PC-9 (cell line): ENCODE data around the gene CHAF1B. TPM values are rescaled to one million over a fixed set of nuclear protein-coding genes. Genes with fewer than 3 reads are reported as not detected.

Experiments
- BruUV-seq: library from RNA; stranded (reverse); fragments of 400-500 nt; replicated peaks from 2 replicates; lab custom pipeline; 2021; lab: Mats Ljungman, UMichigan
- CTCF ChIA-PET: fragments of 300-600 bp; sonication (Branson Sonifier 250); formaldehyde crosslinking; loops from one replicate; lab custom pipeline; 2022; ENCODE audit warnings: antibody characterized with exemption; lab: Charles Lee
- POLR2A ChIA-PET: fragments of 300-600 bp; sonication (Branson Sonifier 250); formaldehyde crosslinking; loops from one replicate; lab custom pipeline; 2022; ENCODE audit warnings: antibody characterized with exemption; ENCODE audit not compliant: unreplicated experiment; lab: Charles Lee
- DNase-seq, 2 experiments: peaks; one replicate each; pipeline versions ENCODE4 v3.0.0 to v3.0.0-alpha.2; 2015 to 2022; ENCODE audit warnings: mixed read lengths in 1 of 2
- H2AFZ ChIP-seq: fragments of 200-600 bp; sonication (generic); 2 replicates; pipeline ENCODE4 v1.8.1; 2017; ENCODE audit warnings: antibody characterized with exemption
- H3F3A ChIP-seq: fragments of 200-600 bp; sonication (generic); 2 replicates; pipeline ENCODE4 v1.8.1; 2017; ENCODE audit warnings: antibody characterized with exemption, mild to moderate bottlenecking, low read depth; ENCODE audit not compliant: insufficient read depth
- H3K27ac ChIP-seq: fragments of 200-600 bp; sonication (generic); 2 replicates; pipeline ENCODE4 v1.6.1; 2016; ENCODE audit warnings: mixed run types
- H3K27me3 ChIP-seq: fragments of 200-600 bp; sonication (generic); 2 replicates; pipeline ENCODE4 v1.6.1; 2016; ENCODE audit warnings: low read depth, mixed run types; ENCODE audit not compliant: insufficient read depth
- H3K36me3 ChIP-seq: fragments of 200-600 bp; sonication (generic); 2 replicates; pipeline ENCODE4 v1.6.1; 2016; ENCODE audit warnings: low read depth, mixed run types
- H3K4me1 ChIP-seq: fragments of 200-600 bp; sonication (generic); replicated peaks from 2 replicates; pipeline ENCODE4 v1.6.1; 2016; ENCODE audit warnings: mixed run types; ENCODE audit not compliant: insufficient read depth
- H3K4me2 ChIP-seq: fragments of 200-600 bp; sonication (generic); 2 replicates; pipeline ENCODE4 v1.6.1; 2017; ENCODE audit warnings: mixed run types
- H3K4me3 ChIP-seq: fragments of 200-600 bp; sonication (generic); 2 replicates; pipeline ENCODE4 v1.6.1; 2016; ENCODE audit warnings: mixed run types
- H3K79me2 ChIP-seq: fragments of 200-600 bp; sonication (generic); 2 replicates; pipeline ENCODE4 v1.6.1; 2017; ENCODE audit warnings: low read depth, mixed run types
- H3K9me2 ChIP-seq: fragments of 200-600 bp; sonication (generic); 2 replicates; pipeline ENCODE4 v1.8.1; 2017; ENCODE audit warnings: mild to moderate bottlenecking; ENCODE audit not compliant: insufficient read depth
- H3K9me3 ChIP-seq: fragments of 200-600 bp; sonication (generic); 2 replicates; pipeline ENCODE4 v1.8.1; 2016; ENCODE audit warnings: low read depth; ENCODE audit not compliant: insufficient read depth
- H4K20me1 ChIP-seq: fragments of 200-600 bp; sonication (generic); 2 replicates; pipeline ENCODE4 v1.8.1; 2017; ENCODE audit not compliant: insufficient read depth
- EZH2 ChIP-seq: fragments of 200-600 bp; sonication (generic); IDR thresholded peaks from 2 replicates; pipeline ENCODE4 v1.8.0; 2017; ENCODE audit warnings: antibody characterized with exemption, low read depth
- intact Hi-C: fragments of 100-400 bp; cut with micrococcal nuclease; formaldehyde crosslinking; loops from one replicate; pipeline ENCODE4 v1.10.0; 2022; ENCODE audit not compliant: unreplicated experiment
- total RNA-seq: library from RNA; stranded (reverse); gene quantifications from 2 replicates; pipeline ENCODE4 v1.2.3, GENCODE V29; 2021
- TF ChIP-seq, protein P1 (sequence below): fragments of 200-600 bp; sonication (generic); conservative IDR thresholded peaks from 2 replicates; pipeline ENCODE4 v1.6.1; 2017; ENCODE audit warnings: mixed run types, antibody characterized with exemption, mild to moderate bottlenecking, moderate library complexity

CHAF1B gene
- total RNA-seq, 1 experiment from 2014 or later: 14.1 TPM

GRCh38 chr21:36429947-36430546 lies 44.9 kb downstream of the CHAF1B start:
- Histone ChIP-seq H3K4me3 (peak overlapping the region; percentile 57), H3K4me2 (peak overlapping the region; percentile 92), H3K4me1 (peaks cover 26% of the 10 kb centered on the region), H3K27me3 (no peaks in the 10 kb centered on the region), H2AFZ (peak overlapping the region; percentile 73), H3K9me3 (no peaks in the 10 kb centered on the region), H4K20me1 (no peaks in the 10 kb centered on the region), H3K79me2 (no peaks in the 10 kb centered on the region), H3K9me2 (no peaks in the 10 kb centered on the region), H3K27ac (peak overlapping the region; percentile 96), H3K36me3 (no peaks in the 10 kb centered on the region), H3F3A (peaks cover 18% of the 10 kb centered on the region; the same call in 1 of the 2 replicates)
- BruUV-seq: no TSS peak
- peak; percentile 90 to 97 for DNase-seq
- intact Hi-C loops: loop anchor here (1.0 to 2.0 kb wide), 2 partner anchors 48 to 75 kb away; no protein-coding TSS in a partner anchor
- POLR2A ChIA-PET: interaction anchor here (0.5 to 1.2 kb wide), 9 partner anchors 14 to 360 kb away, joined by 3 to 8 read pairs (median 5); partner anchors contain the start of gene CBR1
- TF ChIP-seq, protein P1, sequence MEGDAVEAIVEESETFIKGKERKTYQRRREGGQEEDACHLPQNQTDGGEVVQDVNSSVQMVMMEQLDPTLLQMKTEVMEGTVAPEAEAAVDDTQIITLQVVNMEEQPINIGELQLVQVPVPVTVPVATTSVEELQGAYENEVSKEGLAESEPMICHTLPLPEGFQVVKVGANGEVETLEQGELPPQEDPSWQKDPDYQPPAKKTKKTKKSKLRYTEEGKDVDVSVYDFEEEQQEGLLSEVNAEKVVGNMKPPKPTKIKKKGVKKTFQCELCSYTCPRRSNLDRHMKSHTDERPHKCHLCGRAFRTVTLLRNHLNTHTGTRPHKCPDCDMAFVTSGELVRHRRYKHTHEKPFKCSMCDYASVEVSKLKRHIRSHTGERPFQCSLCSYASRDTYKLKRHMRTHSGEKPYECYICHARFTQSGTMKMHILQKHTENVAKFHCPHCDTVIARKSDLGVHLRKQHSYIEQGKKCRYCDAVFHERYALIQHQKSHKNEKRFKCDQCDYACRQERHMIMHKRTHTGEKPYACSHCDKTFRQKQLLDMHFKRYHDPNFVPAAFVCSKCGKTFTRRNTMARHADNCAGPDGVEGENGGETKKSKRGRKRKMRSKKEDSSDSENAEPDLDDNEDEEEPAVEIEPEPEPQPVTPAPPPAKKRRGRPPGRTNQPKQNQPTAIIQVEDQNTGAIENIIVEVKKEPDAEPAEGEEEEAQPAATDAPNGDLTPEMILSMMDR: no peak
- no peak for TF ChIP-seq EZH2
- CTCF ChIA-PET: interaction anchor here (0.7 kb wide), 2 partner anchors 496 to 559 kb away, joined by 6 to 13 read pairs; no protein-coding TSS in a partner anchor

GRCh38 chr21:36430841-36431240 lies 45.6 kb downstream of the CHAF1B start:
- Histone ChIP-seq H3K4me3 (peak overlapping the region; percentile 57), H3K36me3 (no peaks in the 10 kb centered on the region), H4K20me1 (no peaks in the 10 kb centered on the region), H3K4me1 (peaks cover 26% of the 10 kb centered on the region), H3K27me3 (no peaks in the 10 kb centered on the region), H3K79me2 (no peaks in the 10 kb centered on the region), H3K9me2 (no peaks in the 10 kb centered on the region), H3K27ac (peak overlapping the region; percentile 96), H3K4me2 (peak overlapping the region; percentile 92), H2AFZ (peak overlapping the region; percentile 63), H3F3A (peaks cover 18% of the 10 kb centered on the region; the same call in 1 of the 2 replicates), H3K9me3 (no peaks in the 10 kb centered on the region)
- POLR2A ChIA-PET: interaction anchor here (0.6 kb wide), 1 partner anchor 250 kb away, joined by 3 read pairs; no protein-coding TSS in a partner anchor
- DNase-seq: no peak
- no peak for TF ChIP-seq EZH2
- TF ChIP-seq, protein P1: no peak
- CTCF ChIA-PET: interaction anchor here (0.7 kb wide), 1 partner anchor 495 kb away, joined by 13 read pairs; no protein-coding TSS in a partner anchor
- intact Hi-C loops: loop anchor here (1.0 to 2.0 kb wide), 2 partner anchors 47 to 74 kb away; no protein-coding TSS in a partner anchor
- TSS peak; percentile 67 for BruUV-seq

GRCh38 chr21:36431252-36431651 lies 46.1 kb downstream of the CHAF1B start:
- no peaks in the 10 kb centered on the region for H3K9me2 ChIP-seq
- POLR2A ChIA-PET: interaction anchor here (0.6 kb wide), 1 partner anchor 250 kb away, joined by 3 read pairs; no protein-coding TSS in a partner anchor
- intact Hi-C loops: loop anchor here (2.0 kb wide), 1 partner anchor 74 kb away; no protein-coding TSS in a partner anchor
- H3K4me2 ChIP-seq: peak overlapping the region; percentile 92
- H4K20me1 ChIP-seq: no peaks in the 10 kb centered on the region
- H3K4me3 ChIP-seq: no peak overlapping the region
- no peaks in the 10 kb centered on the region for H3K79me2 ChIP-seq
- peak overlapping the region; percentile 96 for H3K27ac ChIP-seq
- peaks cover 18% of the 10 kb centered on the region; the same call in 1 of the 2 replicates for H3F3A ChIP-seq
- H3K36me3 ChIP-seq: no peaks in the 10 kb centered on the region
- BruUV-seq: no TSS peak
- TF ChIP-seq, protein P1: no peak
- no peak for TF ChIP-seq EZH2
- H3K4me1 ChIP-seq: peaks cover 26% of the 10 kb centered on the region
- no peaks in the 10 kb centered on the region for H3K9me3 ChIP-seq
- no peak for DNase-seq
- CTCF ChIA-PET: no interaction called here
- H3K27me3 ChIP-seq: no peaks in the 10 kb centered on the region
- H2AFZ ChIP-seq: no peak overlapping the region
